Stimulated activated CD4-positive, alpha-beta T cell treated with anti-CD3 and anti-CD28 coated beads, Interleukin-1b, Interleukin-23, amount 100 ng/mL, for 1 hour (primary cell): ENCODE results near the gene AGFG1.

ENCODE experiments used
- DNase-seq, 2 donors: peaks; one replicate each; pipeline ENCODE4 v3.0.0-alpha.2; 2020; ENCODE audit warnings: low read depth in 2 of 2

AGFG1 gene

GRCh38 chr2:227608561-227609338, 136.8 kb downstream of the AGFG1 start:
- no peak for DNase-seq

GRCh38 chr2:227610123-227610522, 138.2 kb downstream of the AGFG1 start:
- DNase-seq = no peak
